Measurements from ENCODE around the gene ADARB2. TPM values are rescaled to one million over a fixed set of nuclear protein-coding genes. Genes with fewer than 3 reads are reported as not detected.

The ADARB2 gene
- total RNA-seq, 4 donors from 2014 or later, result 0.32 to 1.6 (median 0.80) TPM

DNA sequence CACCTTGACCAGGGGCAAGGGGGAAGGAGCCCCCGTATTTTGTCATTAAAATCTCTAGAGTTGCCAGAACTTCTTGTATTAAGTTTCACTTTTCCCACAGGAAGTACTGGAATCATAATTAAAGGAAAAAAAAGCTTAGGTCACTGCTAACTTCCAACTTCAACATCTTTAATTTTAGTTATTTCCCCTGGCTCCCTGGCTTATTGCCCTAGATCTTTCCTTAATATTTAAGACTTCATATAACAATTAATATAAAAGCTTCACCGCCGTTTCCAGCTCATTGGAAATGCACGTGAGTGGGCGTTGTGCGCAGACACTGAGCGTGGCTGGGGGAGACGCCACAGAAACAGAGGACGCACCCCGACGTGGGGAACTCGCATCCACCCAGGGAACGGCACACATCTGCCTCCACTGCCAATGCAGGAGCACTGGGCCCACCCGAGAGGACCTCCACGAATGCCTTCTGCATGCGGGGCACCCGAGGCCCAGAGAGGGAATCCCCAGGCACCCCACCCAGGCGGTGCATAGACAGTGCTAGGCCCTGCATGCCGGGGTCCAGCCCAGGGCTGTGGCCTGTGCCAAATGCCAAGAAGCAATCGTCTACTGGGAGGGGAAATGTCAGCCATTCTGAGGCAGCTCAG lies 72.2 kb downstream of the ADARB2 start:
- WGBS, result 82% methylated on average over 20 of the region's 20 CpGs
- Histone ChIP-seq H3K27me3 (peaks cover 11% of the 10 kb centered on the region), H3K4me1 (no peaks in the 10 kb centered on the region), H3K36me3 (no peaks in the 10 kb centered on the region), H3K4me3 (no peak overlapping the region), H3K27ac (no peak overlapping the region), H3K9me3 (no peaks in the 10 kb centered on the region)
- no peak for DNase-seq (ENCODE audit: low spot score in 2 of 2)
- TF ChIP-seq EP300 (IDR thresholded peaks at IDR 0.05), result no peak

DNA sequence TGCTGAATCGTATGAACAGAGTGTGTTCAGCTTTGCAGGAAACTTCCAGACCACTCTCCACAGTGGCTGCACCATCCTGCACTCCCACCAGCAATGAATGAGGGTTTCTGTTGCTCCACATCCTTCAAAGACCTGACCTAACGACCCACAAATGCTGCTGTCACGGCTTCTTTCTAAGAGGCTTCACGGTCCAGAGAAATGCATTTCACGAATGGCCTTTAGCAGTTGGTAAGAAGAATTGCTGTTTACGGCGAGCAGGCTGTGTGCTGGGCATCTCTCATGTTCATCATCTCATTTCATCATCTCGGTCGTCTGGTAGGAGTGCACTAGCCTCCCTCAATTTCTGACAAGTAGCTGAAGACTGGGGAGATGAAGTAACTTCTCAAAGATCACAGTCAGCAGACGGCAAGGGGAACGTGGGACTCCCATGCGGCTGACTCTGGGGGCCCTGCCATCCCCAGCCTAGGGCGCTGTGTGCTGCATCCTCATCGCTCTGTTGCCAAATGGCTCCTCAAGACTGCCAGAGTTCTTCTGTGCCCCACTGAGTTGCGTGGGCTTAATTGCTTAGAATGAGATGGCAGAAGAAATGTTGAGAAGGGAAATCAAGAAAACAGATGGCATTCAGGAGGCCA lies 72.9 kb downstream of the ADARB2 start:
- 82% methylated on average over 15 of the region's 15 CpGs for WGBS
- no peak for DNase-seq (ENCODE audit: low spot score in 2 of 2)
- no peak overlapping the region for H3K4me3 ChIP-seq
- H3K27me3 ChIP-seq, result peaks cover 11% of the 10 kb centered on the region
- H3K9me3 ChIP-seq, result no peaks in the 10 kb centered on the region
- TF ChIP-seq POLR2AphosphoS5 (IDR thresholded peaks at IDR 0.05), result no peak
- no peak for TF ChIP-seq POLR2A (IDR thresholded peaks at IDR 0.05)
- no peak for TF ChIP-seq EP300 (IDR thresholded peaks at IDR 0.05)
- TF ChIP-seq, protein P1, sequence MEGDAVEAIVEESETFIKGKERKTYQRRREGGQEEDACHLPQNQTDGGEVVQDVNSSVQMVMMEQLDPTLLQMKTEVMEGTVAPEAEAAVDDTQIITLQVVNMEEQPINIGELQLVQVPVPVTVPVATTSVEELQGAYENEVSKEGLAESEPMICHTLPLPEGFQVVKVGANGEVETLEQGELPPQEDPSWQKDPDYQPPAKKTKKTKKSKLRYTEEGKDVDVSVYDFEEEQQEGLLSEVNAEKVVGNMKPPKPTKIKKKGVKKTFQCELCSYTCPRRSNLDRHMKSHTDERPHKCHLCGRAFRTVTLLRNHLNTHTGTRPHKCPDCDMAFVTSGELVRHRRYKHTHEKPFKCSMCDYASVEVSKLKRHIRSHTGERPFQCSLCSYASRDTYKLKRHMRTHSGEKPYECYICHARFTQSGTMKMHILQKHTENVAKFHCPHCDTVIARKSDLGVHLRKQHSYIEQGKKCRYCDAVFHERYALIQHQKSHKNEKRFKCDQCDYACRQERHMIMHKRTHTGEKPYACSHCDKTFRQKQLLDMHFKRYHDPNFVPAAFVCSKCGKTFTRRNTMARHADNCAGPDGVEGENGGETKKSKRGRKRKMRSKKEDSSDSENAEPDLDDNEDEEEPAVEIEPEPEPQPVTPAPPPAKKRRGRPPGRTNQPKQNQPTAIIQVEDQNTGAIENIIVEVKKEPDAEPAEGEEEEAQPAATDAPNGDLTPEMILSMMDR (IDR thresholded peaks at IDR 0.05), result no peak
- H3K27ac ChIP-seq, result no peak overlapping the region
- no peaks in the 10 kb centered on the region for H3K4me1 ChIP-seq
- no peaks in the 10 kb centered on the region for H3K36me3 ChIP-seq

DNA sequence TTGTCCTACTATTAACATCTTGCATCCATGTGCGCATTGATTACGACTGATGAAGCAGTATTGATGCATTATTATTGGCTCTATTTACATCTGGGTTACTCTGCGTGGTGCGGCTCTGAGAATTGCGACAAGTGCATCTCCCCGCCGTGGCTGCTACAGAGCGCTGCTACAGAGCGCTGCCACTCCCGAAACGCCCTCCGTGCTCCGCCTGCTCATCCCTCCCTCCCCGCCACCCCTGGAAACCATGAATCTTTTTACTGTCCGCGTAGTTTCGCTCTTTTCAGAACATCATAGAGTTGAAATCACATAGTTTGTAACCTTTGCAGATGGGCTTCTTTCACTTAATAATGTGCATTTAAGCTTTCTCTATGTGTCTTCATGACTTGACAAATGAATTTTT lies 74.1 kb downstream of the ADARB2 start:
- peaks cover 11% of the 10 kb centered on the region for H3K27me3 ChIP-seq
- WGBS, result 82% methylated on average over 17 of the region's 17 CpGs
- no peaks in the 10 kb centered on the region for H3K36me3 ChIP-seq
- DNase-seq (ENCODE audit: low spot score in 2 of 2), result no peak
- no peak for TF ChIP-seq POLR2AphosphoS5 (IDR thresholded peaks at IDR 0.05)
- TF ChIP-seq, protein P1 (IDR thresholded peaks at IDR 0.05), result no peak
- TF ChIP-seq EP300 (IDR thresholded peaks at IDR 0.05), result no peak
- TF ChIP-seq POLR2A (IDR thresholded peaks at IDR 0.05), result no peak
- no peak overlapping the region for H3K4me3 ChIP-seq
- H3K4me1 ChIP-seq, result no peaks in the 10 kb centered on the region
- H3K9me3 ChIP-seq, result no peaks in the 10 kb centered on the region
- H3K27ac ChIP-seq, result no peak overlapping the region

DNA sequence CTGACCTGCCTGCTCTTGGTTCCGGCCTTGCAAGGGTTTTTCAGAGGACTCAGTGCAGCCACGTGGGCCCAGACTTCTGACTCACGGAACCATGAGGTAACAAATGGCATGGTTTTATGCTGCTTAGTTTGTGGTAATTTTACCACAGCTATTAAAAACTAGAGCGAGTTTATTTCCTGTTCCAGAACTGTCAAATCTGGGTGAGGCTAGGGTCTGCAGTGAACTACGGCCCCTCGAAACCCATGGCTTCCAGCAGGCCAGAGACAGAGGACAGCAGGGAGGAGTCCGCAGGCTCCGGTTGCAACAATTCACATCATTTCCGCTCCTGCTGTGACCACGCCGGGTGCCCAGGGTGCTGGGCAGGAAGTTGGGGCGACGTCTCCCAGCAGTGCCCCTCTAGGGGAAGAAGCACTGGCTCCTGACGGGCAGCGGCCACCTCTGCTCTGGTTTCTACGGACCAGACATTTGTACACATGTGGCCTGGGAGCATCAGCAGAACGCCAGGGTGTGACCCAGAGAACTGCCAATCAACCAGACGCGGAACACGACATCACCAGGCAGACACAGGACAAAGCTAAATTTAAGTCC lies 74.8 kb downstream of the ADARB2 start:
- 85% methylated on average over 12 of the region's 20 CpGs for WGBS
- TF ChIP-seq EP300 (IDR thresholded peaks at IDR 0.05), result no peak
- TF ChIP-seq POLR2AphosphoS5 (IDR thresholded peaks at IDR 0.05), result no peak
- TF ChIP-seq, protein P1 (IDR thresholded peaks at IDR 0.05), result no peak
- no peak for TF ChIP-seq POLR2A (IDR thresholded peaks at IDR 0.05)
- H3K36me3 ChIP-seq, result no peaks in the 10 kb centered on the region
- DNase-seq (ENCODE audit: low spot score in 2 of 2), result no peak
- H3K27me3 ChIP-seq, result peaks cover 11% of the 10 kb centered on the region
- H3K4me1 ChIP-seq, result no peaks in the 10 kb centered on the region
- H3K9me3 ChIP-seq, result no peaks in the 10 kb centered on the region
- H3K4me3 ChIP-seq, result no peak overlapping the region
- H3K27ac ChIP-seq, result no peak overlapping the region

DNA sequence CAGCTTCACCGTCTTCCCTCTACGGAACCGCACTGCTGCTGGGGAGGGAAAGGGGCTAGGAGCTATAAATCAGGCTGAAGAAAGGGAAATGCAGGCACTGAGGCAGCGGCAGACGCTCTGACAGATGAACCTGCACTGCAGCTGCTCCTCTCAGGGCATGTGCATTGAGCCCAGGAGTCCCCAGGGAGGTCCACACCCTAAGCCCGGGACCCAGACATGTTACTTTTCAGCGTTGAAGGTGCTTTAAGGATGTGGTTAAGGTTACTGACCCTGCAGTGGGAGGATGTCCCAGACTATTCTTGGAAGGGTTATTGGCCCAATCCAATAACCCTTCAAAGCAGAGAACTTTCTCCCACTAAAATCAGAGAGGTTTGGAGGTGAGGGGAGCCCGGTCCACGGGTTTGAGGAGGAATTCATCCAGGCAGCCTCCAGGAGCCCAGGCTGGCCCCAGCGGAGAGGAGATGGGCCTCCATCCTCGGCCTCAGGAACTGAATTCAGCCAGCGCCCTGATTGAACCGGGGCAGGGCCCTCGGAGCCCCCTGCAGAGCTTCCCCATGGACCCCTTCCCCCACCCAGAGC lies 75.4 kb downstream of the ADARB2 start:
- H3K36me3 ChIP-seq, result no peaks in the 10 kb centered on the region
- H3K27ac ChIP-seq, result no peak overlapping the region
- H3K27me3 ChIP-seq, result peaks cover 11% of the 10 kb centered on the region
- no peaks in the 10 kb centered on the region for H3K4me1 ChIP-seq
- 84% methylated on average over 7 of the region's 14 CpGs for WGBS
- DNase-seq (ENCODE audit: low spot score in 2 of 2), result no peak
- H3K4me3 ChIP-seq, result no peak overlapping the region
- TF ChIP-seq, protein P1 (IDR thresholded peaks at IDR 0.05), result no peak
- TF ChIP-seq POLR2A (IDR thresholded peaks at IDR 0.05), result no peak
- TF ChIP-seq EP300 (IDR thresholded peaks at IDR 0.05), result no peak
- no peak for TF ChIP-seq POLR2AphosphoS5 (IDR thresholded peaks at IDR 0.05)
- H3K9me3 ChIP-seq, result no peaks in the 10 kb centered on the region

All from suprapubic skin (tissue), 4 donors.